Spinal cord (tissue), 10 donors: Measurements from ENCODE around the gene VPS52. TPM values are rescaled to one million over a fixed set of nuclear protein-coding genes. Genes with fewer than 3 reads are reported as not detected.

Experiments used
- DNase-seq, 6 donors: peaks; one replicate each; pipeline versions ENCODE4 v3.0.0 to v3.0.0-alpha.2; 2013 to 2015; ENCODE audit warnings: low spot score in 6 of 6, low read depth in 4 of 6
- H3K27ac ChIP-seq: one replicate; pipeline ENCODE4 v1.5.1; 2013; ENCODE audit warnings: low read depth, low read length, control low read depth
- H3K27me3 ChIP-seq: one replicate; pipeline ENCODE4 v1.6.1; 2013; ENCODE audit warnings: low read length; ENCODE audit not compliant: control insufficient read depth, insufficient read depth
- H3K36me3 ChIP-seq: one replicate; pipeline ENCODE4 v1.6.1; 2013; ENCODE audit warnings: low read length; ENCODE audit not compliant: control insufficient read depth, insufficient read depth
- H3K4me1 ChIP-seq: one replicate; pipeline ENCODE4 v1.6.1; 2013; ENCODE audit warnings: low read length; ENCODE audit not compliant: control insufficient read depth, insufficient read depth
- H3K4me3 ChIP-seq: one replicate; pipeline ENCODE4 v1.5.1; 2013; ENCODE audit warnings: low read depth, low read length, control low read depth
- H3K9me3 ChIP-seq: one replicate; pipeline ENCODE4 v1.6.1; 2013; ENCODE audit warnings: low read length; ENCODE audit not compliant: control insufficient read depth, insufficient read depth
- WGBS: methylation state at CpG from one replicate; pipeline ENCODE4 v1.1.5; 2013; ENCODE audit warnings: missing lambda C conversion rate; ENCODE audit not compliant: insufficient coverage; 5-methylcytosine and 5-hydroxymethylcytosine counted together
- long read RNA-seq, 4 donors: transcript quantifications; one replicate each; lab custom pipeline, GENCODE V29; 2026
- polyA plus RNA-seq, 2 donors: library from polyadenylated mRNA; unstranded; fragments of 120-200 nt; gene quantifications; one replicate each; pipeline ENCODE4 v1.2.1, GENCODE V29; 2013; ENCODE audit not compliant: insufficient read length in 2 of 2
- total RNA-seq, 2 donors: library from RNA; depleted of rRNA in 1 of 2; stranded (reverse); fragments of 120-200 nt in 1 of 2; fragments of >200 nt in 1 of 2; gene quantifications; one replicate each; pipeline versions ENCODE4 v1.2.3 to v1.2.4, GENCODE V29; 2013 to 2014
- donor health status: healthy.

VPS52 gene
- total RNA-seq (10 to 100 TPM; 35.4 to 49.3 TPM), polyA plus RNA-seq (10 to 100 TPM; 69.2 to 87.3 TPM)
- long read RNA-seq, donor 1, transcript VPS52-222 (4 exons, 743 nt): major isoform, 13 of 3,029 reads
- long read RNA-seq, donor 1, partial matches to known transcripts: 374 of 3,029 reads
- long read RNA-seq, donor 1, other reads (novel, unspliced or antisense): 2,638 of 3,029 reads
- long read RNA-seq, donor 2, transcript VPS52-212 (20 exons, 2,960 nt): major isoform, 5 of 9 reads
- long read RNA-seq, donor 2, partial matches to known transcripts: 0 of 9 reads
- long read RNA-seq, donor 2, other reads (novel, unspliced or antisense): 0 of 9 reads
- long read RNA-seq, donor 3, partial matches to known transcripts: 490 of 2,185 reads
- long read RNA-seq, donor 3, other reads (novel, unspliced or antisense): 1,689 of 2,185 reads
- long read RNA-seq, donor 4, transcript VPS52-222 (4 exons, 743 nt): major isoform, 8 of 23 reads
- long read RNA-seq, donor 4, transcript VPS52-212 (20 exons, 2,960 nt): minor isoform, 7 of 23 reads
- long read RNA-seq, donor 4, partial matches to known transcripts: 6 of 23 reads
- long read RNA-seq, donor 4, other reads (novel, unspliced or antisense): 0 of 23 reads

DNA sequence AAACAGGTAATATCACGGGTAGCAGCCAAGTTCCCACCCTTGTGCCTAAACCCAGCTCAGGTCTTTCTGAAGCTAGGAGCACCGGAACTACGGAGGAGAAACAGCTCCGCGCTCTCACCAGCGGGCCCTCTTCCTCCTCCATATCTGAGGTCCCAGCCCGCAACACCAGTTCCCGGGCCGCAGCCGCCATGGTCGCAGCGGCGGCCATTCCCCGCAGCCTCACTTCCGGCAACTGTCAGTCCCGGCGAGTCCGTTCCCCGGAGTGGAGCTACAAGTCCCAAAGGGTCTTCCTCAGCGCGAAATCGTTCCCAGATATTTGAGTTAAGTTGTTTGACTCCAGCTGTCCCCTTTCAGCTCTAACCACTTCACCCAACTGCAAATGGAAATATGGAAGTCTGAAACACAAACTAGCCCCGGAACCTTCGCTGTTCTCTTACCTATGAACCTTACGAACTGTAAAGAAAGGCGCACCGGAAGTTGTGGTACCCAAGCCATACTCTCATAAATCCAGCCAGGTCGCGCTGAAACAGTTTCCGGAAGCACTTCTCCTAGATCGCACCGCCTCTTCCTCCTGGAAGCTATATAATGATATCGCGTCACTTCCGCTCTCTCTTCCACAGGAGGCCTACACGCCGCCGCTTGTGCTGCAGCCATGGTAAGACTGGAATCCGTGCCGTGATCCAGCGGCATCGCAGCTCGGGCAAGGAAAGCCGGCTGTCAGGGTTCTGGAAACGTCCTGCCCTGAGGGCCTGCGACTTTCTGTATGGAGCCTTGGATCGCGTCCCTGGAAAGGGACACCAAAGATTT lies at the start of gene VPS52, which contains the start of gene RPS18:
VPS52 (minus strand) TSS at position 409 of the 807 bp plus-strand sequence; CDS start at position 208, 201 bp downstream.
RPS18 (plus strand) TSS at position 608 of the 807 bp plus-strand sequence; CDS start at position 653, 45 bp downstream.
- Histone ChIP-seq H3K27me3 (no peaks in the 10 kb centered on the region), H3K4me1 (peaks cover 29% of the 10 kb centered on the region), H3K27ac (peak within 1 kb of the TSS; percentile 97), H3K9me3 (no peaks in the 10 kb centered on the region), H3K4me3 (peak within 1 kb of the TSS; percentile 99), H3K36me3 (peaks cover 55% of the 10 kb centered on the region)
- under 1% methylated on average over 45 of the region's 48 CpGs for WGBS
- peak; percentile 95 to 100 (median 99) for DNase-seq

DNA sequence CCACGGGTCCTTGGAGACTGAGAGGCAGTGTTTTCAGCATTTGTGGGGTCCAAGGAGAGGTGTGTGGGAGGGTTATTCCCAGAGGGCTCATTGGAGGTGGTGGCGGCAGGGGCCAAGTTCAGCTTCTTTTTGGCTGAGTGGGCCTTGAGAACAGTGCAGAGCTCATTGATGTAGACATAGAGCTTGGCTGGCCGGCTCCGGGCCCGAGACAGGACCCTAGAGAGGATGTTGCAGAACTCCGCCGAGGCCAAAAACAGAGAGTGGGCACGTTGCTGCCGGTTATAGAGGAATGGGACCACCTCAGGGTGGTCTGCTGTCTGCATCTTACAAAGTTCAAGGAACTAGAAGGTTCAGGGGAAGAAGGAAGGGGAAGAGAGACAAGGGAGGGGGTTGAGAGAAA lies 49.6 kb upstream of the VPS52 start:
- Histone ChIP-seq H3K36me3 (peaks cover 36% of the 10 kb centered on the region), H3K27ac (no peak overlapping the region), H3K27me3 (no peaks in the 10 kb centered on the region), H3K9me3 (no peaks in the 10 kb centered on the region), H3K4me1 (peaks cover 50% of the 10 kb centered on the region), H3K4me3 (no peak overlapping the region)
- DNase-seq: no peak
- WGBS: 84% methylated on average over 9 of the region's 9 CpGs

- Histone ChIP-seq H3K9me3 (no peaks in the 10 kb centered on the region), H3K36me3 (peaks cover 43% of the 10 kb centered on the region), H3K27ac (no peak overlapping the region), H3K4me1 (peaks cover 52% of the 10 kb centered on the region), H3K27me3 (no peaks in the 10 kb centered on the region), H3K4me3 (no peak overlapping the region)
- 91% methylated on average over 30 of the region's 32 CpGs for WGBS
- DNase-seq: no peak
Observed at GRCh38 chr6:33320315-33321181, 48.9 kb upstream of the VPS52 start.

- H3K4me1 ChIP-seq: peaks cover 57% of the 10 kb centered on the region
- no peaks in the 10 kb centered on the region for H3K27me3 ChIP-seq
- WGBS: 94% methylated on average over 3 of the region's 3 CpGs
- H3K4me3 ChIP-seq: no peak overlapping the region
- no peaks in the 10 kb centered on the region for H3K9me3 ChIP-seq
- no peak for DNase-seq
- peaks cover 48% of the 10 kb centered on the region for H3K36me3 ChIP-seq
- H3K27ac ChIP-seq: no peak overlapping the region
Observed at GRCh38 chr6:33319939-33320314, 48.3 kb upstream of the VPS52 start.

DNA sequence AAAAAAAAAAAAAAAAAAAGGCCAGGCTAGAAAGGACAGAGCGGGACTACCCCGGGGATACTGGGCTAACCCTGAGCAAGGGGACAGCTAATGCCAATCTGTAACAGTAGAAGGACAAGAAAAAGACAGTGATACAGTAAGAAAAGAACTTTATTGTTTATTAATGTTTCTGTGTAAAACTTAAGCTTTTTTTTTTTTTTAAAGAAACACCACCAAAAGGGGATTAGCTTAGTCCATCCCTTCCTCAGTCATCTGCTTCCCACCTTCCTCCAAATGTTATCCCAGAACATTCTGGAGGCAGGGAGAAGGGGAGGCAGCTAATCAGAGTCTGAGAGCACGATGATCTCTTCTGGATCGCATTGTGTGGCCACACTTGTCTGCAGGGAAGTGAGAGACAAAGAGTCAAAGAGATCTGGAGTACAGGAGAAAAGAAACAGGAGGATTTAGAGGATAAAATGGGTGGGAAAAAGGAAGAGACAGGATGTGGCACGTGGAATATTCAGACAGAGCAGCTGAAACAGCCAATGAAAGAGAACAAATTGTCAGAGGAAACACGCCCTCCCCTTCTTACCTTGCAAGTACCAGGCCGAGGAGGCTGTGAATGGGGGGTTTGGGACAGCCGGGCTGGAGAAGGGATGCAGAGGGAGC lies 46.9 kb upstream of the VPS52 start:
- H3K27me3 ChIP-seq: no peaks in the 10 kb centered on the region
- peak overlapping the region; percentile 85 for H3K27ac ChIP-seq
- peaks cover 64% of the 10 kb centered on the region for H3K4me1 ChIP-seq
- 69% methylated on average over 3 of the region's 8 CpGs for WGBS
- peak overlapping the region; percentile 56 for H3K4me3 ChIP-seq
- H3K9me3 ChIP-seq: no peaks in the 10 kb centered on the region
- DNase-seq: no peak
- peaks cover 50% of the 10 kb centered on the region for H3K36me3 ChIP-seq

GRCh38 chr6:33317669-33318425 lies 46.2 kb upstream of the VPS52 start, which contains the start of gene ZBTB22:
Gene ZBTB22, minus strand, starts transcription at chr6:33317744. Its CDS starts 828 bp downstream, at chr6:33316916.
- Histone ChIP-seq H3K27ac (peak within 1 kb of the TSS; percentile 85), H3K4me3 (peak within 1 kb of the TSS; percentile 56), H3K9me3 (no peaks in the 10 kb centered on the region), H3K36me3 (peaks cover 50% of the 10 kb centered on the region), H3K4me1 (peaks cover 68% of the 10 kb centered on the region), H3K27me3 (no peaks in the 10 kb centered on the region)
- WGBS: under 1% methylated on average over 39 of the region's 44 CpGs
- peak; percentile 97 to 100 (median 99) for DNase-seq

DNA sequence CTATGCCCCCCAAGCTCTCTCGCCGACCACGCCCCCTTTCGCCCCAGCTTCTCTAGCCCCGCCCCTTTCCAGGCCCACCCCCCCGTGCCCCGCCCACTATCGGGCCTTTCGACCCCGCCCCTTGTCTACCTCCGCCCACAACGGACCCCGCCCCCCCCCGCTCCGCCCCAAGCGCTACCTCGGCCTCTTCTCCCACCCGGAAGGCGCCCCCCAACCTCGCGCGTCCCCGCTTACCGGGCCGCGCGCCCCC lies 45.7 kb upstream of the VPS52 start:
- H3K36me3 ChIP-seq: peaks cover 50% of the 10 kb centered on the region
- no peaks in the 10 kb centered on the region for H3K9me3 ChIP-seq
- peaks cover 73% of the 10 kb centered on the region for H3K4me1 ChIP-seq
- DNase-seq: no peak
- WGBS: 0% methylated on average over 4 of the region's 27 CpGs
- H3K27ac ChIP-seq: peak overlapping the region; percentile 85
- no peaks in the 10 kb centered on the region for H3K27me3 ChIP-seq
- H3K4me3 ChIP-seq: peak overlapping the region; percentile 56

DNA sequence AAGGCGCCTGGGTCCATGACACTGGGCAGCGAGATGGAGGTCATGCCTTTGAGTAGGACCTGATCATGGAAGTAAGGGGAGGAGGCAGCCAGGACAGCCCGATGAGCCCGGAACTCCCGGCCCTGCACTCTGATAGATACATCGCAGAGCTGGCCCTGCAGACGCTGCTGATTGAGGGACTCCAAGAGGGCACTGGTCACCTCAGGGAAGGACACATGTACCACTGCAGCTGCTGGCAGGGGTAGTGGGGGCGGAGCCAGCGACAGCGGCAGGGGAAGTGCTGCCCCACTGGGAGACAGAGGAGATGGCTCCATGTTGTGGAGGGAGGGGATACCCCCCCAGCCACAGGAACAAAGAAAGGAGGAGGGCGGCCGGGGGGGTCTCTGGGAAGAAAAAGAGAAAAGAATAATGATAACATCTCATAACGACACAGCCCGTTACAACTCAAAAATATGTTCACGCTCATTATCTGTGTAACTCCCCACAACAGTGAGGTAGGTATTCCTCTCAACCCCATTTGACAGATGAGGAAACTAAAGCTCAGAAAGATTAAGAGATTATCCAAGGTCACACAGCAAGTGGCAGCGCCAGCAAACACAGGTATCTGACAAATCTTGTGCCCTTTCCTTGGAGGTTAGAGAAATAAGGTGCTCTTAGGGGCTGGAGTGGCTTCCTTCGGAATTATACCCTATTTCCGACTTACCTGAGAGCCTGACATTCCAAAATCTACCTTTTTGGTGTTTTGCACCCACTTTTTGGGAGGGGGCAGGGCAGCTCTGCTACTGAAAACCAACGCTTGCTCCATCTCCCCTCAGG lies 45.1 kb upstream of the VPS52 start:
- peaks cover 50% of the 10 kb centered on the region for H3K36me3 ChIP-seq
- 68% methylated on average over 13 of the region's 19 CpGs for WGBS
- DNase-seq: no peak
- peaks cover 72% of the 10 kb centered on the region for H3K4me1 ChIP-seq
- H3K27me3 ChIP-seq: no peaks in the 10 kb centered on the region
- H3K9me3 ChIP-seq: no peaks in the 10 kb centered on the region
- peak overlapping the region; percentile 57 for H3K27ac ChIP-seq
- peak overlapping the region; percentile 56 for H3K4me3 ChIP-seq
